MCF 10A (cell line): ENCODE data around the gene MGA. TPM values are rescaled to one million over a fixed set of nuclear protein-coding genes. Genes with fewer than 3 reads are reported as not detected.

Source experiments
- BruUV-seq: library from RNA; stranded (reverse); fragments of 400-500 nt; replicated peaks from 2 replicates; lab custom pipeline; 2021; lab: Mats Ljungman, UMichigan
- CTCF ChIA-PET: fragments of 300-600 bp; sonication (Branson Sonifier 250); formaldehyde crosslinking; extraction: SDS; loops from one replicate; lab custom pipeline; 2021; ENCODE audit warnings: antibody characterized with exemption, inconsistent platforms; lab: Yijun Ruan, JAX
- POLR2A ChIA-PET: fragments of 300-600, 350-650 bp; sonication (Branson Sonifier 250); formaldehyde crosslinking; extraction: SDS; loops from one replicate; lab custom pipeline; 2020; ENCODE audit warnings: antibody characterized with exemption, inconsistent platforms; lab: Yijun Ruan, JAX
- DNase-seq: peaks from one replicate; pipeline ENCODE4 v3.0.0-alpha.2; 2018; ENCODE audit not compliant: unreplicated experiment
- H3K27ac Mint-ChIP-seq: one replicate; pipeline ENCODE4 v1.8.0; 2022; ENCODE audit warnings: mild to moderate bottlenecking, low read depth, mixed read lengths; ENCODE audit not compliant: unreplicated experiment
- H3K27me3 Mint-ChIP-seq: one replicate; pipeline ENCODE4 v1.8.0; 2022; ENCODE audit warnings: mixed read lengths; ENCODE audit not compliant: insufficient read depth, unreplicated experiment
- H3K36me3 Mint-ChIP-seq: one replicate; pipeline ENCODE4 v1.8.0; 2022; ENCODE audit warnings: mild to moderate bottlenecking, moderate library complexity, mixed read lengths; ENCODE audit not compliant: insufficient read depth, unreplicated experiment
- H3K4me1 Mint-ChIP-seq: one replicate; pipeline ENCODE4 v1.8.0; 2022; ENCODE audit warnings: mixed read lengths; ENCODE audit not compliant: insufficient read depth, unreplicated experiment
- H3K4me3 Mint-ChIP-seq: one replicate; pipeline ENCODE4 v1.8.0; 2022; ENCODE audit warnings: mild to moderate bottlenecking, moderate library complexity, mixed read lengths; ENCODE audit not compliant: unreplicated experiment
- H3K9me3 Mint-ChIP-seq: one replicate; pipeline ENCODE4 v1.8.0; 2022; ENCODE audit warnings: mixed read lengths; ENCODE audit not compliant: unreplicated experiment
- CTCF ChIP-seq: fragments of 200-600 bp; IDR thresholded peaks from one replicate; pipeline ENCODE4 v1.8.0; 2022; ENCODE audit warnings: antibody characterized with exemption, mild to moderate bottlenecking; ENCODE audit not compliant: unreplicated experiment
- intact Hi-C: fragments of 100-400 bp; cut with micrococcal nuclease; formaldehyde crosslinking; loops from 2 replicates; pipeline ENCODE4 v1.14.1; 2022
- total RNA-seq: library from RNA; stranded (reverse); gene quantifications from 2 replicates; pipeline ENCODE4 v1.2.3, GENCODE V29; 2022

The MGA gene
- total RNA-seq, 1 experiment from 2014 or later, result 17.5 TPM

GRCh38 chr15:41655716-41656115, 4.5 kb upstream of the MGA start:
- no peak for DNase-seq
- ChIA-PET POLR2A (no interaction called here), CTCF (no interaction called here)
- Mint-ChIP-seq H3K36me3 (no peaks in the 10 kb centered on the region), H3K4me3 (no peak overlapping the region), H3K27ac (no peak overlapping the region), H3K9me3 (no peaks in the 10 kb centered on the region), H3K4me1 (peaks cover 1% of the 10 kb centered on the region), H3K27me3 (no peaks in the 10 kb centered on the region)
- BruUV-seq, result no TSS peak
- no peak for TF ChIP-seq CTCF
- intact Hi-C loops, result no loop called here

GRCh38 chr15:41656188-41656587, 4.0 kb upstream of the MGA start:
- H3K4me1 Mint-ChIP-seq, result peaks cover 6% of the 10 kb centered on the region
- H3K36me3 Mint-ChIP-seq, result no peaks in the 10 kb centered on the region
- no peak overlapping the region for H3K4me3 Mint-ChIP-seq
- intact Hi-C loops, result no loop called here
- CTCF ChIA-PET, result no interaction called here
- no peak for DNase-seq
- H3K27ac Mint-ChIP-seq, result no peak overlapping the region
- no TSS peak for BruUV-seq
- POLR2A ChIA-PET, result no interaction called here
- no peaks in the 10 kb centered on the region for H3K27me3 Mint-ChIP-seq
- TF ChIP-seq CTCF, result no peak
- H3K9me3 Mint-ChIP-seq, result no peaks in the 10 kb centered on the region

- DNase-seq, result no peak
- BruUV-seq, result no TSS peak
- Mint-ChIP-seq H3K4me1 (peaks cover 9% of the 10 kb centered on the region), H3K4me3 (no peak overlapping the region), H3K27me3 (no peaks in the 10 kb centered on the region), H3K36me3 (no peaks in the 10 kb centered on the region), H3K27ac (no peak overlapping the region), H3K9me3 (no peaks in the 10 kb centered on the region)
- intact Hi-C loops, result no loop called here
- no peak for TF ChIP-seq CTCF
- POLR2A ChIA-PET, result no interaction called here
- CTCF ChIA-PET, result no interaction called here
Observed at GRCh38 chr15:41658689-41659088, 1.5 kb upstream of the MGA start.

GRCh38 chr15:41659190-41659589, 1.0 kb upstream of the MGA start:
- ChIA-PET CTCF (interaction anchor here (2.2 kb wide), 1 partner anchor 56 kb away, joined by 9 read pairs; no protein-coding TSS in a partner anchor), POLR2A (no interaction called here)
- intact Hi-C loops, result no loop called here
- no peak overlapping the region for H3K4me3 Mint-ChIP-seq
- no peak for TF ChIP-seq CTCF
- no peaks in the 10 kb centered on the region for H3K36me3 Mint-ChIP-seq
- no peak overlapping the region for H3K27ac Mint-ChIP-seq
- no TSS peak for BruUV-seq
- no peak for DNase-seq
- peaks cover 9% of the 10 kb centered on the region for H3K4me1 Mint-ChIP-seq
- H3K27me3 Mint-ChIP-seq, result no peaks in the 10 kb centered on the region
- no peaks in the 10 kb centered on the region for H3K9me3 Mint-ChIP-seq
